ENCODE measurements around the gene BUD13. TPM values are rescaled to one million over a fixed set of nuclear protein-coding genes. Genes with fewer than 3 reads are reported as not detected.

BUD13 gene, protein sequence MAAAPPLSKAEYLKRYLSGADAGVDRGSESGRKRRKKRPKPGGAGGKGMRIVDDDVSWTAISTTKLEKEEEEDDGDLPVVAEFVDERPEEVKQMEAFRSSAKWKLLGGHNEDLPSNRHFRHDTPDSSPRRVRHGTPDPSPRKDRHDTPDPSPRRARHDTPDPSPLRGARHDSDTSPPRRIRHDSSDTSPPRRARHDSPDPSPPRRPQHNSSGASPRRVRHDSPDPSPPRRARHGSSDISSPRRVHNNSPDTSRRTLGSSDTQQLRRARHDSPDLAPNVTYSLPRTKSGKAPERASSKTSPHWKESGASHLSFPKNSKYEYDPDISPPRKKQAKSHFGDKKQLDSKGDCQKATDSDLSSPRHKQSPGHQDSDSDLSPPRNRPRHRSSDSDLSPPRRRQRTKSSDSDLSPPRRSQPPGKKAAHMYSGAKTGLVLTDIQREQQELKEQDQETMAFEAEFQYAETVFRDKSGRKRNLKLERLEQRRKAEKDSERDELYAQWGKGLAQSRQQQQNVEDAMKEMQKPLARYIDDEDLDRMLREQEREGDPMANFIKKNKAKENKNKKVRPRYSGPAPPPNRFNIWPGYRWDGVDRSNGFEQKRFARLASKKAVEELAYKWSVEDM
- 9.1 to 13.3 TPM (median 12.6 TPM) in 3 replicates for polyA plus RNA-seq
- 10.5 TPM for polyA plus RNA-seq (2011; ENCODE audit: low read depth)
- 8.4 and 9.2 TPM in 2 replicates for polyA plus RNA-seq (2011; cell fraction: cytosol; rRNA removed)
- 10.0 and 10.3 TPM in 2 replicates for polyA plus RNA-seq (2011; cell fraction: nucleus; rRNA removed)
- 8.1 and 9.8 TPM in 2 replicates for polyA plus RNA-seq (2012; ENCODE audit: low replicate concordance)
- polyA minus RNA-seq, result 7.8 to 14.8 TPM (median 13.0 TPM) in 3 replicates
- 5.4 TPM for polyA minus RNA-seq (2011; cell fraction: cytosol; rRNA and poly(A)+ RNA removed)
- polyA minus RNA-seq (2011; cell fraction: nucleus; rRNA and poly(A)+ RNA removed), result 3.8 and 6.8 TPM in 2 replicates

DNA sequence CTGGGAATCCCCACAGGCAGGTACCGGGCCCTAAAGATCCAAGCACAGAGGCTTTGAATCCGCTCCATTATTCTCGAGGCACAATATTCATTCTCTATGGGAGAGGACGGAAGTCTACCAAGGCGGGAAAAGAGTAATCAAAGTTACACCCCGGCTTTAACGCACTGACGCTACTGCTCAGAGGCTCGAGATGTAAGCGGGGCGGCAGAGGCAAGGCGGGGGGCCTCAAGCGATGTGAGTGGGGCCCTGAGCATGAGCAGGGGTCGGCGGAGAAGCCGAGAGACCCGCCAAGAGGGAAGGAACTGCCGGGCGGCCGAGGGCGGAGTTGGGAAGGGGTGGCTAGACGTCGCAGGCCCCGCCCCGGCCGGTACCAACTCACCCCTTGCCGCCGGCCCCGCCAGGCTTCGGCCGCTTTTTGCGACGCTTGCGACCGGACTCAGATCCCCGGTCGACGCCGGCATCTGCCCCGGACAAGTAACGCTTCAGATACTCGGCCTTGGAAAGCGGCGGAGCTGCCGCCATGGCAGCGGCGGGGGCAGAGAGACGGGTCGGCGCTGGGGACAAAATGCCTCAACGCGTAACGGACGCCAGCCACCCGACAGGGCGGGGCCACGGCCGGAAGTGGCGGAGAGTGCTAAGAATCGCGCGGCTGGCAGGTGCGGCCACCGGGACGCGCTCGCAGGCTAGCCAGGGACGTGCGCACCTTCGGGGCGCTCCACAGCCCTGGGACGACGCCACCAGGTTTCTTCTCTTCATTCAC, at the start of gene BUD13:
TSS of gene BUD13 (minus strand) at position 545 of the 760 bp plus-strand sequence. CDS start at position 522, 23 bp downstream.
- H3K4me3 ChIP-seq (ENCODE audit: control insufficient read depth in 2 of 3, extremely low read depth in 1 of 3, insufficient read depth in 2 of 3, low read depth in 1 of 3, low read length in 3 of 3), result peak within 1 kb of the TSS; percentile 83 to 94 (median 87)
- no peak for FAIRE-seq

DNA sequence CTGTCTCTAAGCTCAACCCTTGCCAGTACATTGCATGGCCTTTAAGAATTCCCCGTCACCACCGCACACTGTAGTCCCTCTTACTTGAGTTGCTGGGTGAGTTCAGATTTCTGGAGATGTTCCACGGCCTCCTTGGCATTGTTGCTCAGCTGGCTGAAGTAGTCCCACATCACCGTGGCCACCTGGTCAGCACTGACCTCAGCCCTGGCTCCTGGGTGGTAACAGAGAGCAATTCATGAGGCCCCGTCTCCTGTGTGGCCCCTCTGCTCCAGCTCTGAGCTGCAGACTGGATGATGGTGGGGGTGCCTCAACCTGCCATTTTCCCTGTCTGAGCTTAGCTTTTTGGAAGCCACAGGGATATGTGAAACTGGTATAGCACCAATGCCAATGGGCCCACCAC, 49.8 kb upstream of the BUD13 start:
- FAIRE-seq, result no peak
- dilution Hi-C loops (cut with MboI; ENCODE audit: extremely low pct_ligation_motif_present, low sequenced_read_pairs), result no loop called here
- no peaks in the 10 kb centered on the region for H3K36me3 ChIP-seq (ENCODE audit: control insufficient read depth in 2 of 2, extremely low read depth in 1 of 2, insufficient read depth in 2 of 2, low read length in 2 of 2)

More for the DNA sequence above, at the start of gene BUD13:
- no peak for DNase-seq (ENCODE audit: low read depth, low spot score)
- Histone ChIP-seq H3K9me3 (ENCODE audit: control insufficient read depth, low read depth, low read length) (no peaks in the 10 kb centered on the region), H2AFZ (ENCODE audit: control insufficient read depth, low read length) (peak within 1 kb of the TSS; percentile 95), H3K27ac (ENCODE audit: control insufficient read depth, insufficient read depth, low read length) (peak within 1 kb of the TSS; percentile 88), H3K36me3 (ENCODE audit: control insufficient read depth in 2 of 2, extremely low read depth in 1 of 2, insufficient read depth in 2 of 2, low read length in 2 of 2) (peaks cover 9 to 12% of the 10 kb centered on the region in 2 experiments), H3K79me2 (ENCODE audit: control insufficient read depth, insufficient read depth, low read length) (peaks cover 23% of the 10 kb centered on the region), H3K9me1 (ENCODE audit: control insufficient read depth, extremely low read depth, insufficient read depth, low read length) (no peaks in the 10 kb centered on the region), H3K4me1 (ENCODE audit: control insufficient read depth, extremely low read depth, insufficient read depth, low read length) (peaks cover 17% of the 10 kb centered on the region), H4K20me1 (ENCODE audit: control insufficient read depth, extremely low read depth, insufficient read depth, low read length) (no peaks in the 10 kb centered on the region), H3K9ac (ENCODE audit: control insufficient read depth, extremely low read depth, insufficient read depth, low read length) (peak within 1 kb of the TSS; percentile 94), H3K27me3 (ENCODE audit: control insufficient read depth, extremely low read depth, insufficient read depth, low read length) (no peaks in the 10 kb centered on the region), H3K4me2 (ENCODE audit: control insufficient read depth, extremely low read depth, insufficient read depth, low read depth, low read length) (peak within 1 kb of the TSS; percentile 93)
- dilution Hi-C loops (cut with MboI; ENCODE audit: extremely low pct_ligation_motif_present, low sequenced_read_pairs), result no loop called here
- no peak for TF ChIP-seq EZH2 (IDR thresholded peaks at IDR 0.05; ENCODE audit: low read length)
- TF ChIP-seq, protein P1, sequence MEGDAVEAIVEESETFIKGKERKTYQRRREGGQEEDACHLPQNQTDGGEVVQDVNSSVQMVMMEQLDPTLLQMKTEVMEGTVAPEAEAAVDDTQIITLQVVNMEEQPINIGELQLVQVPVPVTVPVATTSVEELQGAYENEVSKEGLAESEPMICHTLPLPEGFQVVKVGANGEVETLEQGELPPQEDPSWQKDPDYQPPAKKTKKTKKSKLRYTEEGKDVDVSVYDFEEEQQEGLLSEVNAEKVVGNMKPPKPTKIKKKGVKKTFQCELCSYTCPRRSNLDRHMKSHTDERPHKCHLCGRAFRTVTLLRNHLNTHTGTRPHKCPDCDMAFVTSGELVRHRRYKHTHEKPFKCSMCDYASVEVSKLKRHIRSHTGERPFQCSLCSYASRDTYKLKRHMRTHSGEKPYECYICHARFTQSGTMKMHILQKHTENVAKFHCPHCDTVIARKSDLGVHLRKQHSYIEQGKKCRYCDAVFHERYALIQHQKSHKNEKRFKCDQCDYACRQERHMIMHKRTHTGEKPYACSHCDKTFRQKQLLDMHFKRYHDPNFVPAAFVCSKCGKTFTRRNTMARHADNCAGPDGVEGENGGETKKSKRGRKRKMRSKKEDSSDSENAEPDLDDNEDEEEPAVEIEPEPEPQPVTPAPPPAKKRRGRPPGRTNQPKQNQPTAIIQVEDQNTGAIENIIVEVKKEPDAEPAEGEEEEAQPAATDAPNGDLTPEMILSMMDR (optimal IDR thresholded peaks at IDR 0.05 in 1 of 3, IDR thresholded peaks at IDR 0.05 in 1 of 3, conservative IDR thresholded peaks at IDR 0.05 in 1 of 3; ENCODE audit: extremely low read depth in 1 of 3, insufficient read depth in 2 of 3, low read length in 3 of 3), result peak in 1 of 3 experiments; percentile 12

More for the DNA sequence above, 49.8 kb upstream of the BUD13 start:
- no peak overlapping the region for H3K4me2 ChIP-seq (ENCODE audit: control insufficient read depth, extremely low read depth, insufficient read depth, low read depth, low read length)
- no peaks in the 10 kb centered on the region for H3K4me1 ChIP-seq (ENCODE audit: control insufficient read depth, extremely low read depth, insufficient read depth, low read length)
- H3K27ac ChIP-seq (ENCODE audit: control insufficient read depth, insufficient read depth, low read length), result no peak overlapping the region
- no peaks in the 10 kb centered on the region for H3K79me2 ChIP-seq (ENCODE audit: control insufficient read depth, insufficient read depth, low read length)
- no peaks in the 10 kb centered on the region for H3K9me1 ChIP-seq (ENCODE audit: control insufficient read depth, extremely low read depth, insufficient read depth, low read length)
- H3K27me3 ChIP-seq (ENCODE audit: control insufficient read depth, extremely low read depth, insufficient read depth, low read length), result no peaks in the 10 kb centered on the region
- no peak overlapping the region for H2AFZ ChIP-seq (ENCODE audit: control insufficient read depth, low read length)
- H3K9me3 ChIP-seq (ENCODE audit: control insufficient read depth, low read depth, low read length), result no peaks in the 10 kb centered on the region
- H3K9ac ChIP-seq (ENCODE audit: control insufficient read depth, extremely low read depth, insufficient read depth, low read length), result no peak overlapping the region
- H3K4me3 ChIP-seq (ENCODE audit: control insufficient read depth in 2 of 3, extremely low read depth in 1 of 3, insufficient read depth in 2 of 3, low read depth in 1 of 3, low read length in 3 of 3), result no peak overlapping the region
- H4K20me1 ChIP-seq (ENCODE audit: control insufficient read depth, extremely low read depth, insufficient read depth, low read length), result no peaks in the 10 kb centered on the region
- TF ChIP-seq, protein P1 (optimal IDR thresholded peaks at IDR 0.05 in 1 of 3, IDR thresholded peaks at IDR 0.05 in 1 of 3, conservative IDR thresholded peaks at IDR 0.05 in 1 of 3; ENCODE audit: extremely low read depth in 1 of 3, insufficient read depth in 2 of 3, low read length in 3 of 3), result no peak
- no peak for TF ChIP-seq EZH2 (IDR thresholded peaks at IDR 0.05; ENCODE audit: low read length)
- no peak for DNase-seq (ENCODE audit: low read depth, low spot score)
